GM10266 (cell line): ENCODE measurements around the gene RBP5.

Source experiments
- DNase-seq: peaks from one replicate; pipeline ENCODE4 v3.0.0; 2012; ENCODE audit errors: extremely low spot score
- TF ChIP-seq, protein P1 (sequence below): IDR thresholded peaks from 2 replicates; pipeline ENCODE4 v1.5.1; 2012; ENCODE audit warnings: mild to moderate bottlenecking, low read depth; ENCODE audit not compliant: control insufficient read depth, insufficient read depth; ENCODE audit errors: missing control alignments

RBP5 gene

DNA sequence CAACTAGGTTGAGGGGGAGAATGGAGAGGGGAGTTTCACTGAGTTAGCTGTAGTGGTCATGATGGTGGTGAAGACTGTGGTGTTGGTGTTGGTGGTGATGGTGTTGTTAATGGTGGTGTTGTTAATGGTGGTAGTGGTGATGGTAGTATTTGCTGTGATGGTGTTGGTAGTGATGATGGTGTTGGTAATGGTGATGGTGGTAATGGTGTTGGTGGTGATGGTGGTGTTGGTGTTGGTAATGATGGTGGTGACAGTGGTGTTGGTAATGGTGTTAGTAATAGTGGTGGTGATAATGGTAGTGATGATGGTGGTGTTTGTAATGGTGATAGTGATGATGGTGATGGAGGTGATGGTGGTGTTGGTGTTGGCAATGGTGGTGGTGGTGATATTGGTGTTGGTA is 45.6 kb downstream of the RBP5 start:
- TF ChIP-seq, protein P1, sequence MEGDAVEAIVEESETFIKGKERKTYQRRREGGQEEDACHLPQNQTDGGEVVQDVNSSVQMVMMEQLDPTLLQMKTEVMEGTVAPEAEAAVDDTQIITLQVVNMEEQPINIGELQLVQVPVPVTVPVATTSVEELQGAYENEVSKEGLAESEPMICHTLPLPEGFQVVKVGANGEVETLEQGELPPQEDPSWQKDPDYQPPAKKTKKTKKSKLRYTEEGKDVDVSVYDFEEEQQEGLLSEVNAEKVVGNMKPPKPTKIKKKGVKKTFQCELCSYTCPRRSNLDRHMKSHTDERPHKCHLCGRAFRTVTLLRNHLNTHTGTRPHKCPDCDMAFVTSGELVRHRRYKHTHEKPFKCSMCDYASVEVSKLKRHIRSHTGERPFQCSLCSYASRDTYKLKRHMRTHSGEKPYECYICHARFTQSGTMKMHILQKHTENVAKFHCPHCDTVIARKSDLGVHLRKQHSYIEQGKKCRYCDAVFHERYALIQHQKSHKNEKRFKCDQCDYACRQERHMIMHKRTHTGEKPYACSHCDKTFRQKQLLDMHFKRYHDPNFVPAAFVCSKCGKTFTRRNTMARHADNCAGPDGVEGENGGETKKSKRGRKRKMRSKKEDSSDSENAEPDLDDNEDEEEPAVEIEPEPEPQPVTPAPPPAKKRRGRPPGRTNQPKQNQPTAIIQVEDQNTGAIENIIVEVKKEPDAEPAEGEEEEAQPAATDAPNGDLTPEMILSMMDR = no peak
- no peak for DNase-seq

DNA sequence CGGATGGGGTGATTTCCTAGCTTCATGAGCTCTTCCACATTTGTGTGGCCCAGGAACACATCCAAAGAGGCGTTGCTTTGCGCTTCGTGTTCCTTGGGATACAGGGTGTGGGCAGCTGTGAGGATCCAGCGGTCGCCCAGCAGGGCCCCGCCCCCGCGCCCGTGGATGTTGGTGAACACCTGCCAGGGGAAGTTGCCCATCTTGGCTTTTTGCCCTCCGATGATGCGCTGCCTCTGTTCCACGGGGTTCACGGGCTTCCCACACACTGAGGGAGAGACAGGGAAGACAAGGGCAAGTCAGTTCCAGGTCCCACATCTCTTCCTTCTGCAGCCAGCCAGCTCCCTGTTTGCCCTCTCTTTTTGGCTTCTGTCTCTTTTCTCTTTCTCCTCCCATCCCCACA is 47.7 kb downstream of the RBP5 start:
- TF ChIP-seq, protein P1 = no peak
- no peak for DNase-seq

DNA sequence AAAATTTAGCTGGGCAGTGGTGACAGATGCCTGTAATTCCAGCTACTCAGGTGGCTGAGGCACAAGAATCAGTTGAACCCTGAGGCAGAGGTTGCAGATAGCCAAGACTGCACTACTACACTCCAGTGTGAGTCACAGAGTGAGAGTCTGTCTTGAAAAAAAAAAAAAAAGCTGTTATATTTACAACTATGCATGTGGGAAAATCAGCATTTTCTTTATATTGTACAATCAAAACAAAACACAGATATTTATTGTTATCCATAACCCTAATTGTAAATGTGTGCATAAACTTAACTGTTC is 48.9 kb downstream of the RBP5 start:
- no peak for DNase-seq
- TF ChIP-seq, protein P1 = no peak

DNA sequence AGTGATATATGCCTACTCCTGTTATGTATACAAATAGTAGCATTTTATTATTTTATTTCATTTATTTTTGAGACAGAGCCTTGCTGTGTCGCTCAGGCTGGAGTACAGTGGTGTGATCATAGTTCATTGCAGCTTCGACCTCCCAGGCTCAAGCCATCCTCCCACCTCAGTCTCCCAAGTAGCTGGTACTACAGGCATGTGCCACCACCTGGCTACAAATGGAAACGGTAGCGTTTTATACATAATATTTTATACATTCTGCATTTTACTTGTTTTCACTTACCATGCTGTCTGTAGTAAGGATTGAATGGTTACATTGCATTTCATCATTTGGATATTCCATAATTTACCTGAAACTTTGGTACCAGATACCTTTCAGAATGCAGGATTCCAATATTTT is 50.5 kb downstream of the RBP5 start:
- no peak for DNase-seq
- TF ChIP-seq, protein P1 = no peak

DNA sequence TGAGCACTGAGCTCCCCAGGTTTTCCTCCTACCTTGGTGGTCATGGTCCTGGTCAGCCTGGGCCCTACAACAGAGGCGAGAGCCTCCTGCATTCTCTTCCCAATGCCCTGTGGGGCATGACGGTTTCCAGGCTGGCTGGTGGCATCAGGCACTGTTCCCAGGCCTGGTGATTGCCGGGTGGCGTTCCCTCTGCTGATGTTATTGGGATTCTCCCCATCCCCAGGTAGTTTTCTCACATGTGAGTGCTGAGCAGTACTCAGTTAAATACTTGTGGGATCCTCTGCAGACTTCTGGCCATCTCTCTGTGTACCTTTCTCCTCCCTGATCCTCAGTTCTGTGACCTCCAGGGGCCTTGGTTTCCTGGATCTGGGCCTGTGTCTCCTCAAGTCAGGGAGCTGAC is 52.2 kb downstream of the RBP5 start:
- TF ChIP-seq, protein P1 = no peak
- no peak for DNase-seq

DNA sequence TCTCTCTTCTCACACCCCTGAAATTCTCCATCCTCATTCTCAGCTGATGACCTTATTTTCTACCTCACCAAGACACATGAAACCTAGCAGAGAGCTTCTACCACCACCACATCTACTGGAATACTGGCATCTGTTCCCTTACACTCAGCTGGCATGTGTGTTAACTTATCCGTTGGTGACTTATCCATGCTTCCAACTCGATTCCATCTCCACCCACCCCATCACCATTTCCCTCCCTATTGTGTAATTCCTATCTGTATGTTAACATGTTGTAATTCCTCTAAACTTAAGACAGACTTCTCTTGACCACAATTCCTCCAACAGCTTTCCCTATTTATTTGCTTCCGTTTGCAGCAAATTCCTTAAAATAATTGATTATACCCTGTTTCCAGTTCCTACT is 52.8 kb downstream of the RBP5 start:
- no peak for DNase-seq
- TF ChIP-seq, protein P1 = no peak

DNA sequence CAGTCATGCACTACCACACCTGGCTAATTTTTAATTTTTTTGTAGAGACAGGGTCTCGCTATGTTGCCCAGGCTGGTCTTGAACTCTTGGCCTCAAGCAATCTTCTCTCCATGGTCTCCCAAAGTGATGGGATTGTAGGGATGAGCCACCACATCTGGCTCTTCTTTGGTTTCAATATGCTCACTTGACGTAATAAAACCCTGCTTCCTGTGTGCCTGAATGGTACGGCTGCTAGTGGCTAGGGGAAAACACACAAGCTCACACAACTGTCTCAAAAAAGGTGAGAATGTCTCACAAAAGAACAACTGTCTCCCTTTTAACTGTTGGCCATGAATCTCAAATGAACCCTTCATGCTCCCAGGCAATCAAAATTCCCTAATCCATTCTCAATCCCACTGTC is 53.2 kb downstream of the RBP5 start:
- no peak for DNase-seq
- TF ChIP-seq, protein P1 = no peak
